ENCODE results near the gene ZNF555.

ZNF555 gene

DNA sequence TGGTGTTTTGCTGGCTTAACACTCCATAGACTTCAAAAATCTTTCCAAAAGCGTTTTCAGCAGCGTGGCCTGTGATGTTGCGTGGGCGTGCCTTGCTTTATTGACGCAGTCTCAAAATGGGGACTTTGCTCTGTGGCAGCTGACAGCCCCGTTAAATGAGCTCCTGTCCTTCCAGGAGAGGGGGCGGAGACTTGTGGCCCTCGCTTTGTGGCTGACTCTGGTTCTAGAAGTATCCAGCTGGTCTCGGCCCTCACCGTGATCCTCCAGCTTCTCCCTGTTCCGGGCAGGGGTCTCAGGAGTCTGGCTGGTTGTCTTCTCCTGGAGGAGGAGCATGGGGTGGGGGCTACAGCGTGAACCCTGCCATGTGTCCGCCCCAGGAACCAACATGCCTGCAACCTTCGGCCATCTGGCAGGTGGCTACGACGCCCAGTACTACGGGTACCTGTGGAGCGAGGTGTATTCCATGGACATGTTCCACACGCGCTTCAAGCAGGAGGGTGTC is 30.0 kb upstream of the ZNF555 start:
- TF ChIP-seq SIN3A (IDR thresholded peaks at IDR 0.05; ENCODE audit: borderline replicate concordance, insufficient read depth, low read length): no peak
- TF ChIP-seq REST (IDR thresholded peaks at IDR 0.05; ENCODE audit: insufficient read depth in 1 of 2, low read depth in 2 of 2, low read length in 2 of 2): no peak
- no peak for TF ChIP-seq TAF1 (IDR thresholded peaks at IDR 0.05; ENCODE audit: borderline replicate concordance, insufficient read depth, low read length)
- TF ChIP-seq FOXP2 (optimal IDR thresholded peaks at IDR 0.05; ENCODE audit: borderline replicate concordance, extremely low read depth, extremely low read length, insufficient read depth): no peak
- no peak for TF ChIP-seq POLR2AphosphoS5 (IDR thresholded peaks at IDR 0.05; ENCODE audit: low read depth, low read length)

DNA sequence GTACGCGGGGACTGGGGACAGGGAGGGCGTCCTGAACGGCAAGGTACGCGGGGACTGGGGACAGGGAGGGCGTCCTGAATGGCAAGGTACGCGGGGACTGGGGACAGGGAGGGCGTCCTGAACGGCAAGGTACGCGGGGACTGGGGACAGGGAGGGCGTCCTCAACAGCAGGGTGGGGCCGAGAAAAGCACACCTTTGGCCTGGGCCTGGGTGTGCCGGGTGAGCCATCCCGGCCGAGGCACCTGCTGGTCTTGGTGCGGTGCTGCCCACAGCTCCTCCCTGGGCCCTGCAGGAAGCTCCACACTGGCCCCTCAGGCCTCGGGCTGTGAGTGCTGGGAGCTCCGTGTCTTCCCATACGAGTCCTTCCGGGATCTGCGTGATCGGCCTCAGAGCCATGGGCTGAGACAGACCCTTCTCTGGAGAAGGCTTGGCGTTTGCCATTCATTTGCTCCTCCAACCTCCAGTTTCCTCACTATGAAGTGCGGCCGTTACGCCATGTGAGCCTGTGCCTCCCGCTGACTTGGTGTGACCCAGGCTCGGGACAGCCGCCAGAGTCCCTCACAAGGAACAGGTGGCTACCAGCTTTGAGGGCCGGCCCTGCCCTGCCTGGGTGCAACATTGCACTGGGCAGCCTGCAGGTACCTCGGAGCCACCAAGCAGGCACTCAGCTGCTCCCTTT is 29.4 kb upstream of the ZNF555 start:
- TF ChIP-seq POLR2AphosphoS5 (IDR thresholded peaks at IDR 0.05; ENCODE audit: low read depth, low read length): no peak
- no peak for TF ChIP-seq SIN3A (IDR thresholded peaks at IDR 0.05; ENCODE audit: borderline replicate concordance, insufficient read depth, low read length)
- TF ChIP-seq FOXP2 (optimal IDR thresholded peaks at IDR 0.05; ENCODE audit: borderline replicate concordance, extremely low read depth, extremely low read length, insufficient read depth): no peak
- TF ChIP-seq TAF1 (IDR thresholded peaks at IDR 0.05; ENCODE audit: borderline replicate concordance, insufficient read depth, low read length): no peak
- no peak for TF ChIP-seq REST (IDR thresholded peaks at IDR 0.05; ENCODE audit: insufficient read depth in 1 of 2, low read depth in 2 of 2, low read length in 2 of 2)

DNA sequence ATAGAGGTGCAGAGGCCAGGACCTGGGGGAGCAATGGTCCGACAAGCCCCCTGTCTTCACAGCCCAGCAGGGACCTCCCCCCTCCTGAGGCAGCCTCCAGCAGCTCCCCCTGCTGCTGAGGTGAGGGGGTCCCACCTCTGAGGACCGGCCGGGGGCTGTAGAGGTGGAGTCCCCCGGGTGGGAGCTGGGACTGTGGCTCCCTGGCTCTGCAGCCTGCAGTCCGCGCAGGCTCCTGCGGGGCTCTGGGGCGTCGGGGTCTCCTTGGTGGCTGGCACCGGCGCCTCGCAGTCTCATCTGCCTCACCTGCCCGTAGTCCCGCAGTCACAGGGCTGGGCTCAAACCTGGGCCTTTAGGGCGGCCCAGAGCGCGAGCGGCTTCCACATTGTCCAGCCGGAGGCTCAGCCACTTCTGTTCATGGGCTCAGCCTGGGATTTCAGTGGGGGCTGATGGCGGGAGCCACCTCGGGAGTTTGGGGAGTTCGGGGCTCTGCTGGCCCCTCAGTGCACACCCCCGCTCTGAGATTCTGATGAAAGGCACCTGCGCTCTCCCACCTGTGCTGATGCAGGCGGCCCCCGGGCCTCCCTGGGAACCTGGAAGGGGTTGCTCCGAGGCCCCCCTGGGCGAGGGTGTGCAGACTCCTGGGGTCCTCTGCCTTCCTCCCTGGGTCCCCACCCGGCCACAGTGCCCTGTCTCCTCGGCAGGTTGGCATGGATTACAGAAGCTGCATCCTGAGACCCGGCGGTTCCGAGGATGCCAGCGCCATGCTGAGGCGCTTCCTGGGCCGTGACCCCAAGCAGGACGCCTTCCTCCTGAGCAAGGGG is 28.7 kb upstream of the ZNF555 start:
- no peak for TF ChIP-seq FOXP2 (optimal IDR thresholded peaks at IDR 0.05; ENCODE audit: borderline replicate concordance, extremely low read depth, extremely low read length, insufficient read depth)
- TF ChIP-seq POLR2AphosphoS5 (IDR thresholded peaks at IDR 0.05; ENCODE audit: low read depth, low read length): no peak
- no peak for TF ChIP-seq REST (IDR thresholded peaks at IDR 0.05; ENCODE audit: insufficient read depth in 1 of 2, low read depth in 2 of 2, low read length in 2 of 2)
- TF ChIP-seq TAF1 (IDR thresholded peaks at IDR 0.05; ENCODE audit: borderline replicate concordance, insufficient read depth, low read length): no peak
- no peak for TF ChIP-seq SIN3A (IDR thresholded peaks at IDR 0.05; ENCODE audit: borderline replicate concordance, insufficient read depth, low read length)

DNA sequence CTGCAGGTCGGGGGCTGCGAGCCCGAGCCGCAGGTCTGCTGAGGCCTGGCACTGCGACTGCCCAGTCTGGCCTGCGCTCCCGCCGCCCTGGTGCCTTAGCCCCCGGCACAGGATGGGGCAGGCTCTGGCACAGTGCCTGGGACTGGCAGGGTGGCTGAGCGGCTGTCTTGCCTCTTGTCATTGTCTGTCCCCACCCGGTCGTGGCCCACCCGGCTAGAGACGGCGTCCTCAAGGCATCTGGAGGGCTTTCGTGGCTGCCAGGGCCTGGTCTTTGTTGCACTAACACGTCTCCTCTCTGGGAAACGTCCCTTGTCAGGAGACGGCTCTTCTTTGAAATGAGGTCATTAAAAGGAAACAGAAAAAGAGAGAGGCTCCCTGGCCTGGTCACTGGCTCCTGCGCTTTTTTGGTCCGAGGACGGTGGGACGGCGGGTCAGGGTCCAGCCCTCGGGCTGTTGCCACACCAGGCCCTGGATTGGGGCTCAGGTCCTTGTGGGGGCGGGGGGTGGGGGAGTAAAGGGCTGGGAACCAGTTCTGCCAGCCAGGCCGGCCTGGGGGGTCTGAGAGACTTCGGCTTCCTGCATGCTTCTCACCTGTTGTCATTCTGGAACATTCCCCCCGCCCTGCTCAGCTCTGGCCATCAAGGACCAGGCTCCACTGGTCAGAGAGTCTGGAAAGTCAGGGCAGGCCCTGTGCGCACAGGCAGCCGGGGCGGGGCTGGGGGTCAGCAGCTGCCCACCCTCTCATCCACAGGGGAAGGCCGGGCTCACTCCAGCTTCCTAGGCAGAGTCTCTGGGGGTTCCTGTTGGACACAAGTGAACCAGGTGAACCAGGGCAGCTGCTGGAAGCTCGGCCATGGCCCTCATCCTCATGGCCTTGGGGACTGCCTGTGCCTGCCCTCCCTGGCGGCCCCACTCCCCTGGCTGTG is 27.8 kb upstream of the ZNF555 start:
- TF ChIP-seq FOXP2 (optimal IDR thresholded peaks at IDR 0.05; ENCODE audit: borderline replicate concordance, extremely low read depth, extremely low read length, insufficient read depth) (no peak), REST (IDR thresholded peaks at IDR 0.05; ENCODE audit: insufficient read depth in 1 of 2, low read depth in 2 of 2, low read length in 2 of 2) (no peak), POLR2AphosphoS5 (IDR thresholded peaks at IDR 0.05; ENCODE audit: low read depth, low read length) (no peak), SIN3A (IDR thresholded peaks at IDR 0.05; ENCODE audit: borderline replicate concordance, insufficient read depth, low read length) (no peak), TAF1 (IDR thresholded peaks at IDR 0.05; ENCODE audit: borderline replicate concordance, insufficient read depth, low read length) (no peak)
